Body of pancreas (tissue), 4 donors: ENCODE data around the gene PHTF2.

Experiments used
- CTCF ChIP-seq, 7 experiments: fragments of 450-650 bp in 4 of 7; fragments of 200-600 bp in 3 of 7; sonication (generic) in 3 of 7; IDR thresholded peaks; one replicate each; pipeline ENCODE4 v1.5.1; 2016 to 2019; ENCODE audit warnings: antibody characterized with exemption in 7 of 7
- POLR2A ChIP-seq, 3 donors: fragments of 450-650 bp; IDR thresholded peaks; one replicate each; pipeline ENCODE4 v1.6.1; 2016; ENCODE audit warnings: antibody characterized with exemption in 3 of 3, mild to moderate bottlenecking in 2 of 3

DNA sequence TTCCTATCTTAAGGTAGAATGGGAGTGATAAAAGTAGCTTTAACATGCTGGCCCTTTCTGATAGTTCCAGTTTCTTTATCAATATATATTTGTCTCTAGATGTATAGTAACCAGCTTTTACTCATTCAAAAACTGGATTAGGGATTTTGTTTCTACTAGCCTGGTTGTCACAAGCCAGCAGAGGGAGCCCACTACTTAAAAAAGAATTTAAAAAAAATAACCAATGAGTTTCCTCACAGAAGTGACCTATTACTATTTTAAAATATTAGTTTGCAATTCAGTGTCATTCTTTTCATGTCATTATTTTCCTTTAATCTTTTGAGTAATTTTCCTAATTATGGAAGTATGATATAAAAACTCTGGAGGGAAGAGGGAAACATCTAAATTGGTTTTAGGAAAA, 142.1 kb downstream of the PHTF2 start:
- peak in 6 of 7 experiments; percentile 28 to 63 (median 46) for TF ChIP-seq CTCF (IDR thresholded peaks at IDR 0.05)
- TF ChIP-seq POLR2A (IDR thresholded peaks at IDR 0.05): no peak
